Measurements from ENCODE around the gene RALGAPA2. TPM values are rescaled to one million over a fixed set of nuclear protein-coding genes. Genes with fewer than 3 reads are reported as not detected.

RALGAPA2 gene
- total RNA-seq, 3 donors from 2014 or later (not counting 1 experiment from before 2014, with no cell fraction given) = 26.6 to 33.9 (median 33.1) TPM

DNA sequence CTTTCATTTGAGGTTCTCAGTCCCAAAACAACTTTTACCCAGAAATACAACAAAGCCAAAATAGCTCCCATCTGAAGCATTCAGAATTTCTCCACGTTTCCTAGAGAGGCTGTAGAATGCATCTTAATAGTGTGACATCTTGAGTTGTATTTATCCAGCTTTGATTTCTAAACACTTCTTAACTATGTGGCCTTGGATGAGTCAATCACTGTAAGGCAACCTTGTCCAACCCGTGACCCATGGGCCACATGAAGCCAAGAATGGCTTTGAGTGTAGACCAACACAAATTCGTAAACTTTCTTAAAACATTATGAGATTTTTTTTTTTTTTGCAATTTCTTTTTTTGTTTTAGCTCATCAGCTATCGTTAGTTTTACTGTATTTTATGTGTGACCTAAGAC is 108.1 kb downstream of the RALGAPA2 start:
- intact Hi-C loops (cut with micrococcal nuclease) = loop anchor here (10.0 kb wide), 1 partner anchor 390 kb away; no protein-coding TSS in a partner anchor
- 94% methylated on average over 3 of the region's 4 CpGs for WGBS (ENCODE audit: insufficient coverage)
- H3K4me1 Mint-ChIP-seq = peaks cover 45 to 61% of the 10 kb centered on the region in 2 donors
- peak overlapping the region; percentile 21 for H3K4me3 Mint-ChIP-seq
- Histone ChIP-seq H3K4me3 (ENCODE audit: low read length) (no peak overlapping the region), H3K27ac (ENCODE audit: low read length) (no peak overlapping the region), H3K4me1 (ENCODE audit: control insufficient read depth, insufficient read depth, low read length) (peaks cover 15% of the 10 kb centered on the region), H3K9me3 (ENCODE audit: control insufficient read depth, insufficient read depth, low read length) (no peaks in the 10 kb centered on the region), H3K36me3 (ENCODE audit: control insufficient read depth, insufficient read depth, low read length) (no peaks in the 10 kb centered on the region), H3K27me3 (ENCODE audit: control insufficient read depth, insufficient read depth, low read length) (no peaks in the 10 kb centered on the region)
- DNase-seq (no peak), ATAC-seq (no peak)
- no peaks in the 10 kb centered on the region for H3K9me3 Mint-ChIP-seq
- H3K27me3 Mint-ChIP-seq (ENCODE audit: low read depth in 2 of 2) = no peaks in the 10 kb centered on the region
- TF ChIP-seq, protein P1, sequence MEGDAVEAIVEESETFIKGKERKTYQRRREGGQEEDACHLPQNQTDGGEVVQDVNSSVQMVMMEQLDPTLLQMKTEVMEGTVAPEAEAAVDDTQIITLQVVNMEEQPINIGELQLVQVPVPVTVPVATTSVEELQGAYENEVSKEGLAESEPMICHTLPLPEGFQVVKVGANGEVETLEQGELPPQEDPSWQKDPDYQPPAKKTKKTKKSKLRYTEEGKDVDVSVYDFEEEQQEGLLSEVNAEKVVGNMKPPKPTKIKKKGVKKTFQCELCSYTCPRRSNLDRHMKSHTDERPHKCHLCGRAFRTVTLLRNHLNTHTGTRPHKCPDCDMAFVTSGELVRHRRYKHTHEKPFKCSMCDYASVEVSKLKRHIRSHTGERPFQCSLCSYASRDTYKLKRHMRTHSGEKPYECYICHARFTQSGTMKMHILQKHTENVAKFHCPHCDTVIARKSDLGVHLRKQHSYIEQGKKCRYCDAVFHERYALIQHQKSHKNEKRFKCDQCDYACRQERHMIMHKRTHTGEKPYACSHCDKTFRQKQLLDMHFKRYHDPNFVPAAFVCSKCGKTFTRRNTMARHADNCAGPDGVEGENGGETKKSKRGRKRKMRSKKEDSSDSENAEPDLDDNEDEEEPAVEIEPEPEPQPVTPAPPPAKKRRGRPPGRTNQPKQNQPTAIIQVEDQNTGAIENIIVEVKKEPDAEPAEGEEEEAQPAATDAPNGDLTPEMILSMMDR (IDR thresholded peaks at IDR 0.05) = no peak
- no peaks in the 10 kb centered on the region for H3K36me3 Mint-ChIP-seq
- peak overlapping the region; percentile 76 to 79 for H3K27ac Mint-ChIP-seq

GRCh38 chr20:20603339-20603990 is 109.0 kb downstream of the RALGAPA2 start:
- Mint-ChIP-seq H3K27me3 (ENCODE audit: low read depth in 2 of 2) (no peaks in the 10 kb centered on the region), H3K4me3 (peak overlapping the region; percentile 55), H3K9me3 (no peaks in the 10 kb centered on the region), H3K4me1 (peaks cover 36 to 55% of the 10 kb centered on the region in 2 donors), H3K36me3 (no peaks in the 10 kb centered on the region), H3K27ac (peak overlapping the region; percentile 76 to 79)
- H3K36me3 ChIP-seq (ENCODE audit: control insufficient read depth, insufficient read depth, low read length) = peaks cover 2% of the 10 kb centered on the region
- H3K4me3 ChIP-seq (ENCODE audit: low read length) = no peak overlapping the region
- peak; percentile 84 to 90 (median 88) for ATAC-seq
- H3K9me3 ChIP-seq (ENCODE audit: control insufficient read depth, insufficient read depth, low read length) = no peaks in the 10 kb centered on the region
- H3K4me1 ChIP-seq (ENCODE audit: control insufficient read depth, insufficient read depth, low read length) = peaks cover 15% of the 10 kb centered on the region
- TF ChIP-seq, protein P1 (IDR thresholded peaks at IDR 0.05) = no peak
- WGBS (ENCODE audit: insufficient coverage) = 17% methylated on average over 5 of the region's 5 CpGs
- DNase-seq = peak; percentile 28 to 65
- no peaks in the 10 kb centered on the region for H3K27me3 ChIP-seq (ENCODE audit: control insufficient read depth, insufficient read depth, low read length)
- intact Hi-C loops (cut with micrococcal nuclease) = loop anchor here (10.0 kb wide), 1 partner anchor 389 kb away; no protein-coding TSS in a partner anchor
- H3K27ac ChIP-seq (ENCODE audit: low read length) = peak overlapping the region; percentile 29

GRCh38 chr20:20597966-20598365 is 114.5 kb downstream of the RALGAPA2 start:
- peaks cover 12 to 19% of the 10 kb centered on the region in 2 donors for H3K4me1 Mint-ChIP-seq
- no peaks in the 10 kb centered on the region for H3K27me3 ChIP-seq (ENCODE audit: control insufficient read depth, insufficient read depth, low read length)
- H3K27me3 Mint-ChIP-seq (ENCODE audit: low read depth in 2 of 2) = no peaks in the 10 kb centered on the region
- peaks cover 4% of the 10 kb centered on the region for H3K36me3 ChIP-seq (ENCODE audit: control insufficient read depth, insufficient read depth, low read length)
- no peak for DNase-seq
- ATAC-seq = no peak
- no CpG with 5 or more reads among the region's 2 CpGs for WGBS (ENCODE audit: insufficient coverage)
- H3K4me3 ChIP-seq (ENCODE audit: low read length) = no peak overlapping the region
- no peak overlapping the region for H3K27ac ChIP-seq (ENCODE audit: low read length)
- no peak overlapping the region for H3K4me3 Mint-ChIP-seq
- no peak overlapping the region for H3K27ac Mint-ChIP-seq
- intact Hi-C loops (cut with micrococcal nuclease) = no loop called here
- TF ChIP-seq, protein P1 (IDR thresholded peaks at IDR 0.05) = no peak
- peaks cover 4% of the 10 kb centered on the region for H3K4me1 ChIP-seq (ENCODE audit: control insufficient read depth, insufficient read depth, low read length)
- no peaks in the 10 kb centered on the region for H3K36me3 Mint-ChIP-seq
- H3K9me3 ChIP-seq (ENCODE audit: control insufficient read depth, insufficient read depth, low read length) = no peaks in the 10 kb centered on the region
- H3K9me3 Mint-ChIP-seq = no peaks in the 10 kb centered on the region

GRCh38 chr20:20594171-20594530 is 118.3 kb downstream of the RALGAPA2 start:
- Histone ChIP-seq H3K9me3 (ENCODE audit: control insufficient read depth, insufficient read depth, low read length) (no peaks in the 10 kb centered on the region), H3K27me3 (ENCODE audit: control insufficient read depth, insufficient read depth, low read length) (no peaks in the 10 kb centered on the region), H3K27ac (ENCODE audit: low read length) (no peak overlapping the region), H3K4me3 (ENCODE audit: low read length) (no peak overlapping the region), H3K4me1 (ENCODE audit: control insufficient read depth, insufficient read depth, low read length) (no peaks in the 10 kb centered on the region), H3K36me3 (ENCODE audit: control insufficient read depth, insufficient read depth, low read length) (peaks cover 14% of the 10 kb centered on the region)
- TF ChIP-seq, protein P1 (IDR thresholded peaks at IDR 0.05) = peak; percentile 44
- intact Hi-C loops (cut with micrococcal nuclease) = no loop called here
- ATAC-seq = no peak
- H3K9me3 Mint-ChIP-seq = no peaks in the 10 kb centered on the region
- DNase-seq = peak in 1 of 2 donors; percentile 36
- WGBS (ENCODE audit: insufficient coverage) = no CpG with 5 or more reads among the region's 1 CpG
- H3K27ac Mint-ChIP-seq = no peak overlapping the region
- no peaks in the 10 kb centered on the region for H3K27me3 Mint-ChIP-seq (ENCODE audit: low read depth in 2 of 2)
- H3K4me3 Mint-ChIP-seq = no peak overlapping the region
- no peaks in the 10 kb centered on the region for H3K36me3 Mint-ChIP-seq
- H3K4me1 Mint-ChIP-seq = peaks cover 7 to 8% of the 10 kb centered on the region in 2 donors

Data from natural killer cell (primary cell).